Small intestine (tissue), 7 donors: Measurements from ENCODE around the gene VPREB1. TPM values are rescaled to one million over a fixed set of nuclear protein-coding genes. Genes with fewer than 3 reads are reported as not detected.

Experiments
- DNase-seq, 2 donors: peaks; one replicate each; pipeline versions ENCODE4 v3.0.0 to v3.0.0-alpha.2; 2013
- FAIRE-seq: peaks from 2 replicates; lab custom pipeline; 2012; peaks lifted over from hg19 to GRCh38; lab: Jason Lieb, UNC
- H3K27ac ChIP-seq, 3 donors: one replicate each; pipeline ENCODE4 v1.5.1; 2013; ENCODE audit warnings: low read length in 2 of 3, mild to moderate bottlenecking in 2 of 3, control low read depth in 1 of 3, inconsistent platforms in 1 of 3, low read depth in 1 of 3, moderate library complexity in 1 of 3
- H3K27me3 ChIP-seq, 3 donors: one replicate each; pipeline ENCODE4 v1.6.1; 2013; ENCODE audit warnings: low read length in 3 of 3, inconsistent platforms in 1 of 3; ENCODE audit not compliant: control insufficient read depth in 3 of 3, insufficient read depth in 3 of 3
- H3K36me3 ChIP-seq, 3 donors: one replicate each; pipeline ENCODE4 v1.6.1; 2013; ENCODE audit warnings: low read length in 3 of 3, inconsistent platforms in 1 of 3, low read depth in 1 of 3, mild to moderate bottlenecking in 1 of 3, moderate library complexity in 1 of 3; ENCODE audit not compliant: control insufficient read depth in 3 of 3, insufficient read depth in 2 of 3
- H3K4me1 ChIP-seq, 3 donors: one replicate each; pipeline ENCODE4 v1.6.1; 2013; ENCODE audit warnings: low read length in 2 of 3, inconsistent platforms in 1 of 3, low read depth in 1 of 3, mild to moderate bottlenecking in 1 of 3, moderate library complexity in 1 of 3; ENCODE audit not compliant: control insufficient read depth in 3 of 3, insufficient read depth in 2 of 3
- H3K4me3 ChIP-seq, 3 donors: one replicate each; pipeline ENCODE4 v1.5.1; 2013; ENCODE audit warnings: low read length in 3 of 3, control low read depth in 1 of 3, inconsistent platforms in 1 of 3, low read depth in 1 of 3, mild to moderate bottlenecking in 1 of 3, moderate library complexity in 1 of 3
- H3K9me3 ChIP-seq, 2 donors: one replicate each; pipeline ENCODE4 v1.6.1; 2013; ENCODE audit warnings: low read depth in 1 of 2, low read length in 1 of 2; ENCODE audit not compliant: control insufficient read depth in 2 of 2, insufficient read depth in 1 of 2
- WGBS, 3 donors: extraction: QIAGEN DNeasy Blood & Tissue Kit; methylation state at CpG; one replicate each; pipeline ENCODE4 v1.1.7; 2013; 5-methylcytosine and 5-hydroxymethylcytosine counted together
- polyA plus RNA-seq, 4 donors: library from polyadenylated mRNA; stranded (reverse) in 3 of 4; unstranded in 1 of 4; fragments of 200-250 nt in 3 of 4; fragments of 120-200 nt in 1 of 4; gene quantifications; one replicate each; pipeline versions ENCODE4 v1.2.1 to v1.2.3, GENCODE V29; 2013
- donor health status: healthy with polysubstance abuse.
- donor health status: control.
- donor health status: control.
- donor health status: Bipolar disorder and iron deficiency.
- donor health status: healthy.

Gene VPREB1
- polyA plus RNA-seq, 4 donors, result 0.13 to 0.32 TPM; not detected in 2

DNA sequence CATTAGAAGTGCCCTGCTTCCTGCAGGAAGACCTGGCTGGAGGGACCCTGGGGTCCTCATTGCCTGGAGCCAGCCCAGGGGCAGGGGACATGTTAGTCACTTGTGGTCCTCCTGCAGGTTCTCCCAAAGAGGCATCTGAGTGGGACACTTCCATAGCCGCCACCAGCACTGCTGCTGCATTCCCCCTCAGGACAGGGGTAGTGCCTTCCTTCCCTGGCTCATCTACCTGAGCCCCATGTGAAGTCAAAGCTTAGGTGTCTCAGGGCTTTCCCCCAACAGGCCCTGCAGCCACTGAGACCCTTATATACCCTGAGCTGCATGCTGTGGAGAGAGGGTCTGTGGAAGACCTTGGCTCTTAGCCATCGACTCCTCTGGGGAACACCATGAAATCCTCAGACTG is 45.0 kb upstream of the VPREB1 start:
- no peak for FAIRE-seq
- WGBS, 3 donors, result 49 to 92% (median 84%) methylated on average over 2 of the region's 2 CpGs
- Histone ChIP-seq H3K36me3 (no peaks in the 10 kb centered on the region), H3K4me3 (no peak overlapping the region), H3K9me3 (no peaks in the 10 kb centered on the region), H3K4me1 (no peaks in the 10 kb centered on the region), H3K27ac (no peak overlapping the region), H3K27me3 (peaks cover 0 to 10% (median 3%) of the 10 kb centered on the region in 3 donors)
- no peak for DNase-seq

DNA sequence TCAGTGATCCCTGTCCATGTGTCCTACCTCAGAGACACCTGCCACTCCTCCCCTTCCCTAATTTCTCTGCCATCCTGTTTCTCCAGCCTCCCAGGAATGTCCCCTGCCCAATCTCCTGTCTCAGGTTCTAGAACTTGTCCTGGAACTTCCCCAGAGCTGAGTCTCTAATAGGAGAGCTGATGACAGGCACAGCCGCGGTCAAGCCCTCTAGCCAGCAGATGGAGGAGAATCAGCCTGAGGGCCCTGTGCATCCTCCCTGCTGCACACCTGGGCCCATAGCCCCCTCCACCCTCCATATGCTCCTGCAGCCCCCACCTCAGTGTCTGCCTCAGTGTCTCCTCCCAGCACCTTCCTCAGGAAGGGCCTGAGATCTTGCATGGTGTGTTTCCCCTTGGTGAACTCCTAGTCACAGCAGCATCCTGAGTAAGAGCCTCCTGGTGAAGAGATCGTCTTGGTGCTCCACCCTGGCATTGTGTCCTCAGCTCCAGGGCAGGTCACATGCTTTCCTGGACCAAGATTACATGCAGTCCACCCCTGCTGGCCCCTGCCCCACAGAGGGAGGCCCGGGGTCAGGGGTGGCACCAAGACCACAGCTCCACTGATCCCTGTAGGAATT is 43.9 kb upstream of the VPREB1 start:
- FAIRE-seq, result no peak
- 47 to 61% (median 56%) methylated on average over 4 of the region's 4 CpGs for WGBS, 3 donors
- H3K27ac ChIP-seq, result no peak overlapping the region
- H3K4me3 ChIP-seq, result no peak overlapping the region
- no peaks in the 10 kb centered on the region for H3K4me1 ChIP-seq
- peaks cover 0 to 10% (median 3%) of the 10 kb centered on the region in 3 donors for H3K27me3 ChIP-seq
- no peak for DNase-seq
- H3K36me3 ChIP-seq, result no peaks in the 10 kb centered on the region
- no peaks in the 10 kb centered on the region for H3K9me3 ChIP-seq

DNA sequence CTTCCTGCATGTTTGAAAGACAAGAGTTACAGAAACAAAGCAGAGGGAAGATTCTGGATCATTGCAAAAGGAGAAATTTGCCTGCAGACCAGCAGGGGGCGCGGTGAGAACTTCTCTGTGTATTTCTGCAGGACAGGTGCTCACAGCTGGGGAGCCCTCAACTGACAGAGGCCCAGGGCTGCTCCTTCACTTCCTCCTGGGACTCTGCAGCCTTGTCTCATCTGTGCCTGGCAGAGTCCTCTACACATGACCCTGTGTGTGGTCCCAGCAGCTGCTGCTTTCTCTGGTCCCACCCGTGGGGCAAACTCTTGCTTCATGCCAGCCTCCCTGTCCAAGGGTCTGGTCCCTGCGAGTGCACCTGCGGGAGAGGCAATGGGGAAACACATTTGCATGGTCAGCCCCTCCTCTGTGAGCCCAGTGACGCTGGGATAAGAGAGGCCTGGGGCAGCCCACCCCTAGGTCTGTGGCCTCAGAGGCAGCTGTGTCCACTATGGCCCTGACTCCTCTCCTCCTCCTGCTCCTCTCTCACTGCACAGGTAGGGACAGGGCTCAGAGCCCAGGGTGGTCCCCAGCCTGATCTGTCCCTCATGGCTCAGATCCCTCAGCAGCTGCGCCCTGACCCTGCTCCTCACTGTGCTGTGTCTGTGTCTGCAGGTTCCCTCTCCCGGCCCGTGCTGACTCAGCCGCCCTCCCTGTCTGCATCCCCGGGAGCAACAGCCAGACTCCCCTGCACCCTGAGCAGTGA is 43.2 kb upstream of the VPREB1 start:
- DNase-seq, result peak; percentile 47 to 53
- Histone ChIP-seq H3K27me3 (peaks cover 0 to 10% (median 3%) of the 10 kb centered on the region in 3 donors), H3K4me3 (no peak overlapping the region), H3K4me1 (no peaks in the 10 kb centered on the region), H3K27ac (peak overlapping the region in 1 of 3 donors; percentile 9), H3K36me3 (no peaks in the 10 kb centered on the region), H3K9me3 (no peaks in the 10 kb centered on the region)
- FAIRE-seq, result no peak
- 34 to 42% (median 37%) methylated on average over 11 of the region's 11 CpGs for WGBS, 3 donors

DNA sequence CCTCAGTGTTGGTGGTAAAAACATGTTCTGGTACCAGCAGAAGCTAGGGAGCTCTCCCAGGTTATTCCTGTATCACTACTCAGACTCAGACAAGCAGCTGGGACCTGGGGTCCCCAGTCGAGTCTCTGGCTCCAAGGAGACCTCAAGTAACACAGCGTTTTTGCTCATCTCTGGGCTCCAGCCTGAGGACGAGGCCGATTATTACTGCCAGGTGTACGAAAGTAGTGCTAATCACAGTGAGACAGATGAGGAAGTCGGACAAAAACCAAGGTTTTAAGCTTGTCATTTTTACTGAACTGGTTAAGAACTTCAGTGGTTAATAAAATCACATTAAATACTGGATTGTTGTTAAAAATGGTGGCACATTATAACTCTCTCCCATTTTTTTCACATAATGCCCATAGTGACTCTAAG is 42.6 kb upstream of the VPREB1 start:
- H3K27ac ChIP-seq, result peak overlapping the region in 1 of 3 donors; percentile 9
- FAIRE-seq (no peak), DNase-seq (no peak)
- 57 to 68% (median 66%) methylated on average over 6 of the region's 6 CpGs for WGBS, 3 donors
- H3K27me3 ChIP-seq, result peaks cover 0 to 10% (median 3%) of the 10 kb centered on the region in 3 donors
- H3K4me3 ChIP-seq, result no peak overlapping the region
- H3K9me3 ChIP-seq, result no peaks in the 10 kb centered on the region
- H3K36me3 ChIP-seq, result no peaks in the 10 kb centered on the region
- no peaks in the 10 kb centered on the region for H3K4me1 ChIP-seq

DNA sequence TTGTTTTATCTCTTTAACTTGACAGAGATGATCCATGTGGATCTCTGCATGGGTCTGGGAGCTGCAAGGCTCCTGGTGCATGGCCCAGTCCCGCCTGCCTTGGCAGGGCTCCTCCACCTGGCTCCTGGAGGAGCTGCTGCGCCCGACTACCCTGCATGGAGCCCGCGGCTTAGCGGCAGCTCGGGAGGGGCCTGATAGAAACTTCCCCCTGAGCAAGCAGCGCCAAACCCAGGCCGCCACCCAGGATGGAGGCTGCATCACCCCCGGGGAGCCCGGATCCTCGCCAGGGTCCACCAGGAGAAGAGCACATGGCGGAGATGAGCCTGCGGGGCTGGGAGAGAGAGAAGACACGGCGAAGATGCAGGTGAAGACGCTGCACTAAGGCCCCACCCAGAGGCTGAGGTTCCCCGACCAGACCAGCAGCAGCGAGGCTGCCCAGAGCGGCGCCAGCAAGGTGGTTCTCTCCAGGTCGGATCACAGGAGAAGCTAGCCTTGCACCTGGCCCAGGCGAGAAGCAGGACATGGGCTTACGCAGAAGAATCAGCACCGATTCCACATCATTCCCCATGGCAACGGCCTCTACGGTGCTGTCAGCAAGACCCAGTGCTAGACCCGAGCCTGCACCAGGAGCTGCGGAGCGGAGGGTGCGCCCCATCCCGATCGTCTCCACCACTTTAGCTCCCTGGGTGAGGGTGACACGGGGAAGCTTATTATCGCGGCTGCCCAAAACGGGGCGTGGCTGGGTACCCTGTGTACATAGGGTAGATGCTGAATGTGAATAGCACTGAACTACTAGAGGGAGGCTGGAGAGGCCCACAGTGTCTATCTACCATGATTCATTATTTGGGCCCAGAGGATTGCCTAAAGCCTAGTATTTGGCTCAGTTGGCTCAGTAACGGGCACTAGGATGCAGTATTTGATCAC is 41.3 kb upstream of the VPREB1 start:
- Histone ChIP-seq H3K27me3 (peaks cover 0 to 10% (median 3%) of the 10 kb centered on the region in 3 donors), H3K27ac (no peak overlapping the region), H3K4me1 (no peaks in the 10 kb centered on the region), H3K9me3 (no peaks in the 10 kb centered on the region), H3K36me3 (no peaks in the 10 kb centered on the region), H3K4me3 (no peak overlapping the region)
- FAIRE-seq (no peak), DNase-seq (no peak)
- 67 to 79% (median 74%) methylated on average over 36 to 39 of the region's 39 CpGs for WGBS, 3 donors

DNA sequence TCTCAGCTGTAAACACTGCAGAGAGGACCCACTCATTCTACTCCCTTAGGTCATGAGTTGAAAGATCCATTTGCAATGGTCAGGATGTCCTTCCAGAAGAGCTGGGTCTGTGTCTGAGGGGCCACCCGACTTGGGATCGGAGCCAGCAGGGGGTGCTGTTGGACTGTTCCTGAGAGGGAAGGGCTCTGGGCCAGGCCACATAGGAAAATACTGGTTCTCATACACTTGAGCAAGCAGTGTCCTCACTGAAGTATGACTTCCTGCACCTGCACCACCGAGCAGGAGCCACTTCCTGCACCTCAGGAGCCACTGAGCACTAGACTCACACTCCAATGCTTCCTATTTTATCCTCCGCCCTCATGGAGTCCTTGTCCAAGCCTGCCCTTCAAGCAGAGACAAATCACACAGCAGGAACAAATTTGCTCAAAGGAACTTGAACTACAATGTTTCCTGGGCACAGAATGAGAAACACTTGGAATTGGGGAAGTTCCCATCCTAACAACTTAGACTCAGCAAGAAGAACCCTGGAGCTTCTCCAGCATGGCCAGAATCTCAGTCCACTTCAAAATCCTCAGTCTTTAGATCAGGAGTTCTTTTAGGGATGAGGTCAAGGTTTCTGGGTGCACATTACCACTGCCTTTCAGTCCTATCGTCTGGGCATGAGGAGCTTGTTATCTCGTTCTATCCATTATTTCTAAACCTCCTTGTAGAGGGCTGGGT is 36.6 kb upstream of the VPREB1 start:
- peaks cover 0 to 9% (median 0%) of the 10 kb centered on the region in 3 donors for H3K27me3 ChIP-seq
- WGBS, 3 donors, result 18 to 27% (median 19%) methylated on average over 6 of the region's 6 CpGs
- FAIRE-seq, result no peak

DNA sequence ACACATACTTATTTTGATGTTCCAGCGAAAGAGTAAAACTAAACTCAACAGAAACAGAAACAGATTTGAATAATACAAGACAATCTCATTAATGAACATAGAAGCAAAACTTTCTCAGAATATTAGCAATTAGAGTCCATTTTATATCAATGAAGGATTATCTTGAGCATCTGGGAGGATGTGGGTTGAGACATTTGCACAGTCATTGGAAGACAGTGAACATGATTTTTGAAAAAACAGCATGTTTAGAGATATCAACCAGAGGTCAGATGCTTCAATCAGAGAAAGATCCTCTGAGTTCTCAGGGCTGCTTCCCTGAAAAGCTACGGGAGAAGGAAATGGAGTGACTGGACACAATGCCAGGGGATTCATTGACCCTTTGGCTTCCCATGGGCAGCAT is 35.9 kb upstream of the VPREB1 start:
- FAIRE-seq (no peak), DNase-seq (no peak)
- Histone ChIP-seq H3K27ac (no peak overlapping the region), H3K36me3 (no peaks in the 10 kb centered on the region), H3K9me3 (no peaks in the 10 kb centered on the region), H3K4me3 (no peak overlapping the region), H3K4me1 (no peaks in the 10 kb centered on the region), H3K27me3 (peaks cover 0 to 2% (median 0%) of the 10 kb centered on the region in 3 donors)
- 63 to 79% (median 69%) methylated on average over 2 of the region's 2 CpGs for WGBS, 3 donors

More for the DNA sequence above, 36.6 kb upstream of the VPREB1 start:
- Histone ChIP-seq H3K27ac (no peak overlapping the region), H3K4me1 (no peaks in the 10 kb centered on the region), H3K36me3 (no peaks in the 10 kb centered on the region), H3K4me3 (no peak overlapping the region), H3K9me3 (no peaks in the 10 kb centered on the region)
- peak; percentile 61 to 85 for DNase-seq
